KOPT-K1 (cell line): Measurements from ENCODE around the gene NR4A1.

Source experiments
- H3K27ac ChIP-seq: fragments of 200-600 bp; sonication (generic); 2 replicates; pipeline ENCODE4 v1.5.1; 2016; ENCODE audit warnings: antibody characterized with exemption, mild to moderate bottlenecking, low read depth, low read length; ENCODE audit not compliant: poor library complexity, severe bottlenecking
- H3K36me3 ChIP-seq: fragments of 200-600 bp; sonication (generic); 2 replicates; pipeline ENCODE4 v1.5.1; 2017; ENCODE audit warnings: antibody characterized with exemption, mild to moderate bottlenecking, low read length, moderate library complexity; ENCODE audit not compliant: insufficient read depth
- H3K9me3 ChIP-seq: fragments of 200-600 bp; sonication (generic); 2 replicates; pipeline ENCODE4 v1.5.1; 2017; ENCODE audit warnings: antibody characterized with exemption, low read length, mild to moderate bottlenecking; ENCODE audit not compliant: insufficient read depth, poor library complexity, severe bottlenecking

The NR4A1 gene

DNA sequence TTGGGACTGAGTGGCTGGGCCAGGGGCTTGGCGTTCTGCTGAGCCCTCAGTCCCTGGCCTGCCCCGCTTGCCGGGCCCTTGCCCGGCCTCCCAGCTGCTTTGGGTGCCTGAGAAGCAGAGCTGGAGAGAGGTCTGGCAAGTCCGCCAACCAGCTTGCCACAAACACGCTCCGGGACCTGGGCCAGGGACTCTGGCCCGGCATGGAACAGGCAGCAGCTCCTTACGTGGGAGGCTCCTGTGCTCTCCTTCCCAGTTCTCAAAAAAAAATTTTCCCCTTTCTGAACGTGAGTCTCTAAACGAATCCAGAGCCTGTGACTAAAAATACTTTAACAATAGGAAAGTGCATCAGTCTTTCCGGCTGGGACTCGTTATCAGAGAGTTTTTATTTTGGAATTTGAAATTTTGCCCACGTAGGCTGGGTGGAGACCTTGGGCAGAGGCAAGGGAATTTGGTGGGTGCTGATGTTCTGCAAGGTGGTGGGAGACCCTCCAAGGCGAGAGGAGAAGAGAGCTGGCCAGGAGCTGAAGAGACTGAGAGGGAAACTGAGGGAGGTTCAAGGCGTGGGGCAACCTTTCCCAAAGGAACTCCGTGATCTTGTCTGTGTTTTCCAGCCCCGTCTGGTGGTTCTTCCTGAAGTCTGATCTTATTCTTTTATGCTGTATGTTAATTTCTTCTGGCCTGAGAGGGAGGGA is 6.8 kb upstream of the NR4A1 start:
- Histone ChIP-seq H3K27ac (no peak overlapping the region), H3K36me3 (no peaks in the 10 kb centered on the region), H3K9me3 (no peaks in the 10 kb centered on the region)

DNA sequence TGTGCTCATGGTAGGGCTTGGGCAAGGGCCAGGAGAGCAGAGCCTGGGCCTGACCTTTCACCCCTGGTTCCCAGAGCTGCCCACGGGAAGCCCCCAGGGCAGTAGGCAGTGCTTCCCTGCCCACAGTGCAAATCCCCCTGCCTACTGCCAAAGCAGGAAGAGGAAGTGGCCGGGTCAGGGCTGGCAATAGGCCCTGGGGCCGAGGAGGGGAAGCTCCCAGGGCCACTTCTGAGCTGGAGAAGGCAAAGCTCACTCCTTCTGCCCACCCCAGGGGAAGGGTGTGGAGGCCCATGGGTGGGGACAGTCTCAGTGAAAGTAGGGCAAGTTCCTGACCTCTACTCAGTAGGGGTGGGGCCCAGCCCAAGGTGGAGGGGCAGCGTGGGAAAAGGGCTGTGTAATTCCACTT is 5.4 kb upstream of the NR4A1 start:
- no peaks in the 10 kb centered on the region for H3K36me3 ChIP-seq
- no peaks in the 10 kb centered on the region for H3K9me3 ChIP-seq
- no peak overlapping the region for H3K27ac ChIP-seq

DNA sequence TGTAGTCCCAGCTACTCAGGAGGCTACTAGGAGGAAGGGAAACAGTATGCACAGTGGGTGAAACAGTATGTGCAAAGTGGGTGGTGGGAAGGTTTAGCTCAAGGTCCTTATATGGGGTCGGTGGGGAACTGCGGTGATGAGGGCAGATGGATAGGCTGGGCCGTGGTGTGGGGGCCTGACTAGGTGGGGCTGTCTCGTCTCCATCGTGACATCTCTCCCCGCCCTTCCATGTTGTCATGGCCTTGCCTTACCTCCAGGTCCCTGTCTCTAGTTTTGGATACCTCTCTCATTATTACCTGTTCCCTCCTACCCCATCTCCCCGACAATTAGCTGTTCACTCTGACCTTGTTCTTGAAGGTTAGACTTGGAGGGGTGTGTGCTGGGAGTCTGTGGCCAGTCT is 4.4 kb upstream of the NR4A1 start:
- no peaks in the 10 kb centered on the region for H3K9me3 ChIP-seq
- no peaks in the 10 kb centered on the region for H3K36me3 ChIP-seq
- no peak overlapping the region for H3K27ac ChIP-seq

DNA sequence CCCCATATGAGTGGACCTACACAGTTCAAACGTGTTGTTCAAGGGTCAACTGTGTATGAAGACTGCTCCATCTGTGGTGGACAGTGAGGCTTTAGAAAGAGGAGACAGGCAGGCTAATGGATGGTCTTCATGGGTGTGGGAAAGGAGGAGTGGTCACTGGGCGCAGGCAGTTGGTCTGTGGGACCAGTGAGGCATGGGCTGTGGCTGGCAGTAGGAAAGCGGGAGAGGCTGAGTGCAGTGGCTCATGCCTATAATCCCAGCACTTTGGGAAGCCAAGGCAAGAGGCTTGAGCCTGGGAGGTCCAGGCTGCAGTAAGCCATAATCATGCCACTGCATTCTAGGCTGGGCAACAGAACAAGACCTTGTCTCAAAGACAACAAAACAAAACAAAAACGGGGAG is 2.0 kb upstream of the NR4A1 start:
- H3K27ac ChIP-seq, result no peak overlapping the region
- H3K36me3 ChIP-seq, result no peaks in the 10 kb centered on the region
- H3K9me3 ChIP-seq, result no peaks in the 10 kb centered on the region

DNA sequence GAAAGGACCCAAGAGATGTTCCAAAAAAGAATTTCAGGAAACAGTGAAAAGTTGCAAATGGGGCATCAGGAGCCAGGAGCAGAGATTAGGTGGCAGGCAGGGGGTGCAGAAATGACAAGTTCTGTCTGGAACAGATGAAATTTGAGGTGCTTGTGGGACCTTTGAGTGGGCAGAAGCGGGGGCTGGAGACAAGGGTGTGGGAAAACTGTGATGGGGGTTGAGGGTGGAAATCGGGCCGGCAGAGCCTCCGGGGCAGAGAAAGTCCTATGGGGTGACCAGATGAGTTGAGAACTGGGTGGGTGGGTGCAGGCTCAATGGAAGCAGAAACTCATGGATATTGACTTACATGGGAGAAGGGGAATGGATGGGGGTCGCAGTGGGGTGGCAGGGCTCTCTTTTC is 1.6 kb upstream of the NR4A1 start:
- Histone ChIP-seq H3K36me3 (no peaks in the 10 kb centered on the region), H3K27ac (no peak overlapping the region), H3K9me3 (no peaks in the 10 kb centered on the region)

DNA sequence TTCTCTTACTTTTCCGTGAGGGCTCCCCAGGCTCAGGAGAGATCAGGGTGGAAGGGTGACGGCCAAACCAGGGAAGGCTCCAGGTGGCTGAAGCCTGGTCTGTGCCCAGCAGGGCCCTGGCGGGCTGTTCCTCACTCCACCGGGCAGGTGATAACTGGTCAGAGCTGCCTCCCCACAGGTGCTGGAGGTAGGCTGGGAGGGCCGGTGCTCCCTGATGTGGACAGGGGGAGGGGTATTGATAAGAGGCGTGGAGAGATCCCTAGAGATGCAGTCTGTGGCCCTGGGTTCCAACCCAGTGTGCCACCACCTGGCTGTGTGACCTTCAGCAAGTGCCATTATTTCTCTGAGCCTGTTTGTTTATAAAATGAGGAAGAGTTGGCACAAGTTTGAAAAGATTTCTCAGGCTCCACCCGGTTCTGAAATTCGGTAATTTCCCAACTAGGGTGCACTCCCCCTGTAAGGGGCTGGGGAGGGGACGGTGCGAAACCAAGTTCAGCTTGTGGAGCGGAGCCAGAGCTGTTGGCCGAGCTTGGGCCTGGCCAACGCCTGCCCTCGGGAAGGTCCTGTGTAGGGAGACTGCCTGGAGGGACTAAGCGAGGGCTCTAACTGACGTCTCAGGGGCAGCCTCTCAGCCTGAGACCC is 1.0 kb upstream of the NR4A1 start:
- Histone ChIP-seq H3K36me3 (no peaks in the 10 kb centered on the region), H3K27ac (no peak overlapping the region), H3K9me3 (no peaks in the 10 kb centered on the region)

DNA sequence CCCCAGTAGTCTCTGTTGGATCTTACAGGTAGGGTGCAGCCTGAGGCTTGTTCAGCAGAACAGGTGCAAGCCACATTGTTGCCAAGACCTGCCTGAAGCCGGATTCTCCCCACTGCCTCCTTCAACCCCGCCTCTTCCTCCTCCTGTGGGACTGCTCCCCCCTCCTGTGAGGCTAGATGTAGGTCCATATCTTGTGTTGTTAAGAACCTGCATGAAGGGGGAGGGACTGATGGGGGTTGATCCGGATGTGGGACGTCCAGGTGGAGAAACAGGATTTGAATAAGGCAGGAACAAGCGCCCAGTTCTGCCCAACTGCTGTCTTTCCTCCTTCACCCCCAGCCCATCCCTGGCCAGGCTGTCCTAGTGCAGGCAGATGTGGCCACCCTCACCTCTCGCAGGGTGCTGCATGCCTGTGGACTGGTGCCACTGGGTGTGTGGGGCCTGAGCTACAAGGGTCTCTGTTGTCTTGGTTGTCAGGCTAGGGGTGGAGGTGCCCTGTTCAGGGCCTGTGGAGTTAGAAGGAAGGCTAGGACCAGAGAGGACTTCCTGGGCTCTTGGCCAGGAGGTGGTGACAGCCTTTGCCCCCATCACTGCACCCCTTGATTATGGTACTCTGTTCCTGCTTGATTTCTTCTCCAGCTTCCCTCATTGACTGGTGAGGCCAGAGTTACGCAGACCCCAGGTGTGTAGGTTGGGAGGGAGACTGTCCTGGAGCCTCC is 1.4 kb downstream of the NR4A1 start:
- no peaks in the 10 kb centered on the region for H3K36me3 ChIP-seq
- H3K9me3 ChIP-seq, result no peaks in the 10 kb centered on the region
- H3K27ac ChIP-seq, result no peak overlapping the region

DNA sequence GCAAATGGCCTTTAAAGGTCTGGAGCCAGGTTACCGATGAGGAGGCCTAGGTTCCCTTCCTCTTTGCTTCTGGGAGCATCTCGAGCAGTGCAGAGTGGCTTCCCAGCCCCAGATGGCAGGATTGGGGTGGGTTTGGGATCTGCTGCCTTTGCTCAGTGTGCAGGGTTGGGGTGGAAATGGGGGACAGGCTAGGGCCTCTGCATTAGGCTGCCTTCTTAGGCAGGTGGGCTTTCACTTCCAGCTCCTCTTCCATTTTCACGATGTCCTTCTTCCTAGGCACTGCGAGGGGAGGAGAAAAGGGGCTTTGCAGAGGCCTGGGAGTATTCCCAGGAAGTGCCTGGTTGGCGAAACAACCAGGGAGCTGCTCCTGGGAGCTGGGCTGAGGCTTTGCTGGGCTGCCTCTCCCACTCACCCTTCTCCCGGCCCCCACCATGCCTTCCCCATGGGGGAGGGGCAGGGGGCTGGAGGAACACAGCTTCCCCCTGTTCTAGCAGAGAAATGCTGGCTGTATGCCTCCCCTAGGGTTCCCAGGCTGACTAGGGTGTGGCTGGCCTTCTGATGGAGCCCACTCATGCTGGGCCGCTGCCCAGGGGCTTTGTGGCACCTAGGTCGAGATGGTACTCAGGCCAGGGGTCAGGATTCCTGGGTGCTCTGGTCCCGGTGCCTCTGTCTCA is 2.4 kb downstream of the NR4A1 start:
- Histone ChIP-seq H3K36me3 (no peaks in the 10 kb centered on the region), H3K9me3 (no peaks in the 10 kb centered on the region), H3K27ac (no peak overlapping the region)

DNA sequence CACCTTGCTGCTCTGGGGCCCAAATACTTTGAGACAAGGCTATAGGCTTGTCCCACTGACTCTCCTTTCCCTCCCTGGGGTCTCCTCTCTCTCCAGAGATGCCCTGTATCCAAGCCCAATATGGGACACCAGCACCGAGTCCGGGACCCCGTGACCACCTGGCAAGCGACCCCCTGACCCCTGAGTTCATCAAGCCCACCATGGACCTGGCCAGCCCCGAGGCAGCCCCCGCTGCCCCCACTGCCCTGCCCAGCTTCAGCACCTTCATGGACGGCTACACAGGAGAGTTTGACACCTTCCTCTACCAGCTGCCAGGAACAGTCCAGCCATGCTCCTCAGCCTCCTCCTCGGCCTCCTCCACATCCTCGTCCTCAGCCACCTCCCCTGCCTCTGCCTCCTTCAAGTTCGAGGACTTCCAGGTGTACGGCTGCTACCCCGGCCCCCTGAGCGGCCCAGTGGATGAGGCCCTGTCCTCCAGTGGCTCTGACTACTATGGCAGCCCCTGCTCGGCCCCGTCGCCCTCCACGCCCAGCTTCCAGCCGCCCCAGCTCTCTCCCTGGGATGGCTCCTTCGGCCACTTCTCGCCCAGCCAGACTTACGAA is 3.1 kb downstream of the NR4A1 start:
- Histone ChIP-seq H3K9me3 (no peaks in the 10 kb centered on the region), H3K36me3 (no peaks in the 10 kb centered on the region), H3K27ac (no peak overlapping the region)

DNA sequence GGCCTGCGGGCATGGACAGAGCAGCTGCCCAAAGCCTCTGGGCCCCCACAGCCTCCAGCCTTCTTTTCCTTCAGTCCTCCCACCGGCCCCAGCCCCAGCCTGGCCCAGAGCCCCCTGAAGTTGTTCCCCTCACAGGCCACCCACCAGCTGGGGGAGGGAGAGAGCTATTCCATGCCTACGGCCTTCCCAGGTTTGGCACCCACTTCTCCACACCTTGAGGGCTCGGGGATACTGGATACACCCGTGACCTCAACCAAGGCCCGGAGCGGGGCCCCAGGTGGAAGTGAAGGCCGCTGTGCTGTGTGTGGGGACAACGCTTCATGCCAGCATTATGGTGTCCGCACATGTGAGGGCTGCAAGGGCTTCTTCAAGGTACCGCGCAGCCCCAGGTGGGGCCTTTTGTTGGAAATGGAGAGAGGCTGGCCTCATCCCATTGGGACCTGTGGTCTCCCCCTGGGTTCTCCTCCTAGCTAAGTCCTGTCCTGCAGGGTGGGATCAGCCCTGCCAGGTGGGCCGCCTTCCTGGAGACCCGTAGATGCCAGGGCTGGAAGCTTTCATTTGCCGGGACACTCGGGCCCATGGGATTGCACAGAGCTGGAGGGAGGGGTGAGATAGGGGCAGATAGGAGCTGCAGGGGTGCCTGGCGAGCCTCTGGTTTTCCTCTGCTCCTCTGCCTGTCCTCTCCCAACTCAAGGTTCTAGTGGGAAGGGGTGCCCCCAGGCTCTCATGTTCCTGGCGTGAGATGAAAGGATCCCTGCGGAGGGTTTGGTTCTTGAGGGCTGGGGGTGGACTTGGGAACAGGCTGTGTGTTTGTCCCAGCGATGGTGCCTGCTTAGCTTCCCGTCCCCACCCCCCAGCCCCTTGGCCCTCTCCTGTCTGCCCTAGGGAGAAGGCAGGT is 3.8 kb downstream of the NR4A1 start:
- Histone ChIP-seq H3K27ac (no peak overlapping the region), H3K9me3 (no peaks in the 10 kb centered on the region), H3K36me3 (no peaks in the 10 kb centered on the region)

DNA sequence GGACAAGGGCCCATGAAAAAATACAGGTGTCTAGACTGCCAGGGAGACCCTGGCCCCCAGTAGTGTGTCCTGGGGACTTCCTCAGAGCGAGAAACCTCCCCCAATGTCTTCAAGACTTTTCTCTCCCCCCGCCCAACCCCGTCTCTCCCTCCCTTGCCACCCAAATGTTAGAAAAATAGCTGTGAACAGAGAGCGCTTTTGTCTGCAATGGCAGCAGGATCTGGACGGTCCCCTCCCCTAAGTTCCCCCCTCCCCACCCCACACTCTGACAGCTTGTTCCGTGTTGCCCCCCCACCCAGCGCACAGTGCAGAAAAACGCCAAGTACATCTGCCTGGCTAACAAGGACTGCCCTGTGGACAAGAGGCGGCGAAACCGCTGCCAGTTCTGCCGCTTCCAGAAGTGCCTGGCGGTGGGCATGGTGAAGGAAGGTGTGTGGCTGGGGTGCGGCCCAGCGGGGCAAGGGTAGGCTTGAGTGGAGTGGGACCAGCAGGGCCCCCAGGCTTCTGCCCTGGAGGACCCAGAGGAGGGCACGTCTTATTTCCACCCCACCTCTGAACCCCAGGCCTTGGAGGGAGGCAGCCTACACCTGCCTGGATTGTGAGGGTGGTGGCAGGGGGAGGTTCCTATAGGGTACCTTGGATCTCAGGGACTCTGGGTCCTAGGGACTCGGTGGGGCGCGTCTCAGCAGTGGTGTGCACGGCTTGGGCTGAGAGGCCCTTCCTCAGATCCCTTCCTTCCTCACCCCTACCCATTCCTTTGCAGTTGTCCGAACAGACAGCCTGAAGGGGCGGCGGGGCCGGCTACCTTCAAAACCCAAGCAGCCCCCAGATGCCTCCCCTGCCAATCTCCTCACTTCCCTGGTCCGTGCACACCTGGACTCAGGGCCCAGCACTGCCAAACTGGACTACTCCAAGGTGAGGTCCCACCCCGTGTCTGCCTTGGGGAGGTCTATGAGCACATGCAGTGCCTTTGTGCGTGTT is 4.8 kb downstream of the NR4A1 start:
- no peak overlapping the region for H3K27ac ChIP-seq
- H3K9me3 ChIP-seq, result no peaks in the 10 kb centered on the region
- no peaks in the 10 kb centered on the region for H3K36me3 ChIP-seq

DNA sequence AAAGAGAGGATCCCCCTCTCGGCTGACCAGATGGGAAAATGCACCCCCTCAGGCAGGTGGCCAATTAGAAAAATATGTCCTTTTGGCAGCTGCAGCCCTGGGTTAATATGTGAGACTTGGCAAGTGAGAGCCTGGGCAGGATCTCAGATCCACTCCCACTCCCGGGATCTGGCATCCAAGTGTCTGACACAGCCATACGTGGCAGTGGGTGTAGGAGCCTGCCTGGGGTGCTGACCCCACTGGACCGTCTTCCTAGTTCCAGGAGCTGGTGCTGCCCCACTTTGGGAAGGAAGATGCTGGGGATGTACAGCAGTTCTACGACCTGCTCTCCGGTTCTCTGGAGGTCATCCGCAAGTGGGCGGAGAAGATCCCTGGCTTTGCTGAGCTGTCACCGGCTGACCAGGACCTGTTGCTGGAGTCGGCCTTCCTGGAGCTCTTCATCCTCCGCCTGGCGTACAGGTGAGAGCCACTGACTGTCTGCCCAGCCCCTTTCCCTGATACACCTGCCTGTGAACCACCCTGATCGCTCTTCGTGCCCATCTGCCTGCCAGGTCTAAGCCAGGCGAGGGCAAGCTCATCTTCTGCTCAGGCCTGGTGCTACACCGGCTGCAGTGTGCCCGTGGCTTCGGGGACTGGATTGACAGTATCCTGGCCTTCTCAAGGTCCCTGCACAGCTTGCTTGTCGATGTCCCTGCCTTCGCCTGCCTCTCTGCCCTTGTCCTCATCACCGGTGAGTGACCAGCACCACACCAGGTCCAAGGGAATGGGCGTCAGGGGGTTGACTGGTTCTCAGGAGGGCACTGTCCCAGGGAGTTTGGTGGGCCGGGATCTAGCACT is 5.8 kb downstream of the NR4A1 start:
- no peak overlapping the region for H3K27ac ChIP-seq
- H3K9me3 ChIP-seq, result no peaks in the 10 kb centered on the region
- no peaks in the 10 kb centered on the region for H3K36me3 ChIP-seq
